ENCODE results near the gene MACROD2.

The MACROD2 gene

GRCh38 chr20:15451241-15451640 is 1455.9 kb downstream of the MACROD2 start:
- DNase-seq (ENCODE audit: low read depth, low spot score) = no peak
- TF ChIP-seq SUZ12 (IDR thresholded peaks at IDR 0.05; ENCODE audit: extremely low read depth, insufficient read depth, insufficient read length) (no peak), ZNF274 (IDR thresholded peaks at IDR 0.05; ENCODE audit: low read depth, low read length) (no peak), YY1 (IDR thresholded peaks at IDR 0.05; ENCODE audit: insufficient read depth, insufficient read length) (no peak)
- Histone ChIP-seq H3K36me3 (ENCODE audit: insufficient read depth, insufficient read length, low read length) (no peaks in the 10 kb centered on the region), H3K4me3 (ENCODE audit: insufficient read length, low read depth) (no peak overlapping the region), H3K27me3 (ENCODE audit: insufficient read depth, insufficient read length) (no peaks in the 10 kb centered on the region), H3K4me1 (ENCODE audit: insufficient read depth, insufficient read length) (no peaks in the 10 kb centered on the region), H3K9ac (ENCODE audit: insufficient read length, low read depth) (no peak overlapping the region), H3K9me3 (ENCODE audit: insufficient read depth, low read length) (no peaks in the 10 kb centered on the region)

- Histone ChIP-seq H3K36me3 (ENCODE audit: insufficient read depth, insufficient read length, low read length) (no peaks in the 10 kb centered on the region), H3K4me1 (ENCODE audit: insufficient read depth, insufficient read length) (no peaks in the 10 kb centered on the region), H3K4me3 (ENCODE audit: insufficient read length, low read depth) (no peak overlapping the region), H3K9me3 (ENCODE audit: insufficient read depth, low read length) (no peaks in the 10 kb centered on the region), H3K9ac (ENCODE audit: insufficient read length, low read depth) (no peak overlapping the region), H3K27me3 (ENCODE audit: insufficient read depth, insufficient read length) (no peaks in the 10 kb centered on the region)
- no peak for TF ChIP-seq YY1 (IDR thresholded peaks at IDR 0.05; ENCODE audit: insufficient read depth, insufficient read length)
- no peak for TF ChIP-seq ZNF274 (IDR thresholded peaks at IDR 0.05; ENCODE audit: low read depth, low read length)
- DNase-seq (ENCODE audit: low read depth, low spot score) = no peak
These were observed 1460.0 kb downstream of the MACROD2 start for GRCh38 chr20:15455279-15455678.

GRCh38 chr20:15461938-15462337 is 1466.6 kb downstream of the MACROD2 start:
- Histone ChIP-seq H3K9ac (ENCODE audit: insufficient read length, low read depth) (no peak overlapping the region), H3K36me3 (ENCODE audit: insufficient read depth, insufficient read length, low read length) (no peaks in the 10 kb centered on the region), H3K27me3 (ENCODE audit: insufficient read depth, insufficient read length) (no peaks in the 10 kb centered on the region), H3K9me3 (ENCODE audit: insufficient read depth, low read length) (no peaks in the 10 kb centered on the region), H3K4me3 (ENCODE audit: insufficient read length, low read depth) (no peak overlapping the region), H3K4me1 (ENCODE audit: insufficient read depth, insufficient read length) (no peaks in the 10 kb centered on the region)
- DNase-seq (ENCODE audit: low read depth, low spot score) = no peak
- no peak for TF ChIP-seq ZNF274 (IDR thresholded peaks at IDR 0.05; ENCODE audit: low read depth, low read length)
- TF ChIP-seq SUZ12 (IDR thresholded peaks at IDR 0.05; ENCODE audit: extremely low read depth, insufficient read depth, insufficient read length) = no peak
- TF ChIP-seq YY1 (IDR thresholded peaks at IDR 0.05; ENCODE audit: insufficient read depth, insufficient read length) = no peak

- no peaks in the 10 kb centered on the region for H3K9me3 ChIP-seq (ENCODE audit: insufficient read depth, low read length)
- no peaks in the 10 kb centered on the region for H3K36me3 ChIP-seq (ENCODE audit: insufficient read depth, insufficient read length, low read length)
- H3K4me3 ChIP-seq (ENCODE audit: insufficient read length, low read depth) = no peak overlapping the region
- no peaks in the 10 kb centered on the region for H3K27me3 ChIP-seq (ENCODE audit: insufficient read depth, insufficient read length)
- H3K4me1 ChIP-seq (ENCODE audit: insufficient read depth, insufficient read length) = no peaks in the 10 kb centered on the region
- DNase-seq (ENCODE audit: low read depth, low spot score) = no peak
- TF ChIP-seq ZNF274 (IDR thresholded peaks at IDR 0.05; ENCODE audit: low read depth, low read length) = no peak
- TF ChIP-seq SUZ12 (IDR thresholded peaks at IDR 0.05; ENCODE audit: extremely low read depth, insufficient read depth, insufficient read length) = no peak
- no peak for TF ChIP-seq YY1 (IDR thresholded peaks at IDR 0.05; ENCODE audit: insufficient read depth, insufficient read length)
- H3K9ac ChIP-seq (ENCODE audit: insufficient read length, low read depth) = no peak overlapping the region
These were observed 1480.2 kb downstream of the MACROD2 start for GRCh38 chr20:15475483-15475882.

GRCh38 chr20:15476186-15476585 is 1480.9 kb downstream of the MACROD2 start:
- no peak overlapping the region for H3K4me3 ChIP-seq (ENCODE audit: insufficient read length, low read depth)
- no peaks in the 10 kb centered on the region for H3K9me3 ChIP-seq (ENCODE audit: insufficient read depth, low read length)
- H3K27me3 ChIP-seq (ENCODE audit: insufficient read depth, insufficient read length) = no peaks in the 10 kb centered on the region
- H3K4me1 ChIP-seq (ENCODE audit: insufficient read depth, insufficient read length) = no peaks in the 10 kb centered on the region
- H3K36me3 ChIP-seq (ENCODE audit: insufficient read depth, insufficient read length, low read length) = no peaks in the 10 kb centered on the region
- H3K9ac ChIP-seq (ENCODE audit: insufficient read length, low read depth) = no peak overlapping the region
- DNase-seq (ENCODE audit: low read depth, low spot score) = no peak
- no peak for TF ChIP-seq YY1 (IDR thresholded peaks at IDR 0.05; ENCODE audit: insufficient read depth, insufficient read length)
- no peak for TF ChIP-seq ZNF274 (IDR thresholded peaks at IDR 0.05; ENCODE audit: low read depth, low read length)
- TF ChIP-seq SUZ12 (IDR thresholded peaks at IDR 0.05; ENCODE audit: extremely low read depth, insufficient read depth, insufficient read length) = no peak

GRCh38 chr20:15476781-15477180 is 1481.5 kb downstream of the MACROD2 start:
- Histone ChIP-seq H3K36me3 (ENCODE audit: insufficient read depth, insufficient read length, low read length) (no peaks in the 10 kb centered on the region), H3K27me3 (ENCODE audit: insufficient read depth, insufficient read length) (no peaks in the 10 kb centered on the region), H3K9ac (ENCODE audit: insufficient read length, low read depth) (no peak overlapping the region), H3K4me3 (ENCODE audit: insufficient read length, low read depth) (no peak overlapping the region), H3K9me3 (ENCODE audit: insufficient read depth, low read length) (no peaks in the 10 kb centered on the region), H3K4me1 (ENCODE audit: insufficient read depth, insufficient read length) (no peaks in the 10 kb centered on the region)
- DNase-seq (ENCODE audit: low read depth, low spot score) = no peak
- TF ChIP-seq SUZ12 (IDR thresholded peaks at IDR 0.05; ENCODE audit: extremely low read depth, insufficient read depth, insufficient read length) (no peak), YY1 (IDR thresholded peaks at IDR 0.05; ENCODE audit: insufficient read depth, insufficient read length) (no peak), ZNF274 (IDR thresholded peaks at IDR 0.05; ENCODE audit: low read depth, low read length) (no peak)

GRCh38 chr20:15482525-15482924 is 1487.2 kb downstream of the MACROD2 start:
- no peaks in the 10 kb centered on the region for H3K4me1 ChIP-seq (ENCODE audit: insufficient read depth, insufficient read length)
- H3K36me3 ChIP-seq (ENCODE audit: insufficient read depth, insufficient read length, low read length) = no peaks in the 10 kb centered on the region
- H3K27me3 ChIP-seq (ENCODE audit: insufficient read depth, insufficient read length) = no peaks in the 10 kb centered on the region
- no peak for DNase-seq (ENCODE audit: low read depth, low spot score)
- H3K9me3 ChIP-seq (ENCODE audit: insufficient read depth, low read length) = no peaks in the 10 kb centered on the region
- TF ChIP-seq SUZ12 (IDR thresholded peaks at IDR 0.05; ENCODE audit: extremely low read depth, insufficient read depth, insufficient read length) (no peak), YY1 (IDR thresholded peaks at IDR 0.05; ENCODE audit: insufficient read depth, insufficient read length) (no peak), ZNF274 (IDR thresholded peaks at IDR 0.05; ENCODE audit: low read depth, low read length) (no peak)
- no peak overlapping the region for H3K4me3 ChIP-seq (ENCODE audit: insufficient read length, low read depth)
- no peak overlapping the region for H3K9ac ChIP-seq (ENCODE audit: insufficient read length, low read depth)

- Histone ChIP-seq H3K4me3 (ENCODE audit: insufficient read length, low read depth) (no peak overlapping the region), H3K9ac (ENCODE audit: insufficient read length, low read depth) (no peak overlapping the region), H3K27me3 (ENCODE audit: insufficient read depth, insufficient read length) (no peaks in the 10 kb centered on the region), H3K4me1 (ENCODE audit: insufficient read depth, insufficient read length) (no peaks in the 10 kb centered on the region), H3K36me3 (ENCODE audit: insufficient read depth, insufficient read length, low read length) (no peaks in the 10 kb centered on the region), H3K9me3 (ENCODE audit: insufficient read depth, low read length) (no peaks in the 10 kb centered on the region)
- DNase-seq (ENCODE audit: low read depth, low spot score) = no peak
- TF ChIP-seq SUZ12 (IDR thresholded peaks at IDR 0.05; ENCODE audit: extremely low read depth, insufficient read depth, insufficient read length) (no peak), YY1 (IDR thresholded peaks at IDR 0.05; ENCODE audit: insufficient read depth, insufficient read length) (no peak), ZNF274 (IDR thresholded peaks at IDR 0.05; ENCODE audit: low read depth, low read length) (no peak)
These were observed 1490.2 kb downstream of the MACROD2 start for GRCh38 chr20:15485519-15485918.
